CD4-positive, alpha-beta memory T cell (primary cell): ENCODE measurements around the gene CTSV. TPM values are rescaled to one million over a fixed set of nuclear protein-coding genes. Genes with fewer than 3 reads are reported as not detected.
"Not testable (repeated sequence)": the region's sequence is repeated elsewhere in the genome, so short reads cannot be mapped to it uniquely, and the experiment has no call there.

Source experiments
- CTCF ChIA-PET: fragments of 350-600 bp; sonication (Branson Sonifier 250); formaldehyde crosslinking; loops from one replicate; lab custom pipeline; 2021; ENCODE audit warnings: inconsistent platforms; ENCODE audit not compliant: partially characterized antibody; lab: Charles Lee
- POLR2A ChIA-PET: fragments of 350-600 bp; sonication (Branson Sonifier 250); formaldehyde crosslinking; loops from one replicate; lab custom pipeline; 2021; ENCODE audit not compliant: partially characterized antibody; lab: Charles Lee
- DNase-seq, 5 donors: peaks; one replicate each; pipeline versions ENCODE4 v3.0.0 to v3.0.0-alpha.2; 2020 to 2022; ENCODE audit warnings: mixed read lengths in 1 of 5
- H3K27ac ChIP-seq: one replicate; pipeline ENCODE4 v1.7.0; 2013; ENCODE audit warnings: low read depth, low read length
- H3K27me3 ChIP-seq: 2 replicates; pipeline ENCODE4 v1.7.0; 2013; ENCODE audit warnings: mild to moderate bottlenecking, low read length, moderate library complexity; ENCODE audit not compliant: insufficient read depth
- H3K36me3 ChIP-seq: 2 replicates; pipeline ENCODE4 v1.7.0; 2013; ENCODE audit warnings: mild to moderate bottlenecking, low read length, moderate library complexity; ENCODE audit not compliant: insufficient read depth
- H3K4me1 ChIP-seq: 2 replicates; pipeline ENCODE4 v1.7.0; 2013; ENCODE audit warnings: mild to moderate bottlenecking, low read length, moderate library complexity; ENCODE audit not compliant: insufficient read depth
- H3K4me3 ChIP-seq, 2 donors: one replicate each; pipeline ENCODE4 v1.7.0; 2013; ENCODE audit warnings: low read length in 2 of 2, mild to moderate bottlenecking in 1 of 2
- H3K9me3 ChIP-seq, 2 donors: one replicate each; pipeline ENCODE4 v1.7.0; 2013; ENCODE audit warnings: low read length in 2 of 2, control low read depth in 1 of 2; ENCODE audit not compliant: control insufficient read depth in 1 of 2
- H3K27ac Mint-ChIP-seq, 7 donors: one replicate each; pipeline ENCODE4 v1.8.0; 2020 to 2021; ENCODE audit warnings: mixed read lengths in 7 of 7, mild to moderate bottlenecking in 6 of 7, inconsistent platforms in 3 of 7, moderate library complexity in 3 of 7
- H3K27me3 Mint-ChIP-seq, 2 donors: one replicate each; pipeline ENCODE4 v1.8.0; 2020 to 2021; ENCODE audit warnings: mixed read lengths in 2 of 2
- H3K36me3 Mint-ChIP-seq, 2 donors: one replicate each; pipeline ENCODE4 v1.8.0; 2020 to 2021; ENCODE audit warnings: mixed read lengths in 2 of 2, inconsistent platforms in 1 of 2, mild to moderate bottlenecking in 1 of 2
- H3K4me1 Mint-ChIP-seq, 4 donors: one replicate each; pipeline ENCODE4 v1.8.0; 2020 to 2021; ENCODE audit warnings: mixed read lengths in 4 of 4, mild to moderate bottlenecking in 1 of 4
- H3K4me3 Mint-ChIP-seq, 8 donors: one replicate each; pipeline ENCODE4 v1.8.0; 2020 to 2021; ENCODE audit warnings: mixed read lengths in 8 of 8, mild to moderate bottlenecking in 7 of 8, moderate library complexity in 6 of 8, inconsistent platforms in 3 of 8
- H3K9me3 Mint-ChIP-seq, 8 donors: one replicate each; pipeline ENCODE4 v1.8.0; 2020 to 2021; ENCODE audit warnings: mixed read lengths in 8 of 8, mild to moderate bottlenecking in 5 of 8, inconsistent platforms in 3 of 8, moderate library complexity in 1 of 8
- intact Hi-C: fragments of 100-400 bp; cut with micrococcal nuclease; formaldehyde crosslinking; loops from one replicate; pipeline ENCODE4 v1.15.1; 2023
- polyA plus RNA-seq, 2 donors: library from polyadenylated mRNA; unstranded; fragments of 300-500 nt; fragmentation: Illumina TruSeq; gene quantifications; one replicate each; pipeline ENCODE4 v1.2.3, GENCODE V29; 2021
- total RNA-seq, 2 experiments: library from RNA; stranded (reverse); gene quantifications; one replicate each; pipeline ENCODE4 v1.2.3, GENCODE V29; 2021

Gene CTSV
- total and polyA plus RNA-seq, 4 experiments from 2014 or later = not detected

GRCh38 chr9:97060796-97061195 lies 21.9 kb upstream of the CTSV start:
- H3K36me3 ChIP-seq = no peaks in the 10 kb centered on the region
- H3K4me1 ChIP-seq = no peaks in the 10 kb centered on the region
- no peak overlapping the region for H3K4me3 Mint-ChIP-seq
- peaks cover 9 to 21% of the 10 kb centered on the region in 2 donors for H3K27me3 Mint-ChIP-seq
- no peaks in the 10 kb centered on the region for H3K27me3 ChIP-seq
- no peak overlapping the region for H3K27ac Mint-ChIP-seq
- no peak for DNase-seq
- CTCF ChIA-PET = no interaction called here
- H3K4me1 Mint-ChIP-seq = no peaks in the 10 kb centered on the region
- intact Hi-C loops = no loop called here
- H3K36me3 Mint-ChIP-seq = no peaks in the 10 kb centered on the region
- H3K27ac ChIP-seq = no peak overlapping the region
- POLR2A ChIA-PET = no interaction called here
- no peaks in the 10 kb centered on the region for H3K9me3 ChIP-seq
- peaks cover 0 to 4% (median 3%) of the 10 kb centered on the region in 8 donors for H3K9me3 Mint-ChIP-seq
- no peak overlapping the region for H3K4me3 ChIP-seq

- intact Hi-C loops = no loop called here
- Histone ChIP-seq H3K36me3 (no peaks in the 10 kb centered on the region), H3K9me3 (no peaks in the 10 kb centered on the region), H3K27ac (no peak overlapping the region), H3K4me1 (no peaks in the 10 kb centered on the region), H3K27me3 (no peaks in the 10 kb centered on the region), H3K4me3 (no peak overlapping the region)
- ChIA-PET CTCF (no interaction called here), POLR2A (no interaction called here)
- H3K27ac Mint-ChIP-seq = no peak overlapping the region
- peaks cover 8 to 17% of the 10 kb centered on the region in 2 donors for H3K27me3 Mint-ChIP-seq
- H3K4me3 Mint-ChIP-seq = no peak overlapping the region
- DNase-seq = no peak
- H3K36me3 Mint-ChIP-seq = no peaks in the 10 kb centered on the region
- H3K9me3 Mint-ChIP-seq = peaks cover 0 to 1% (median 0%) of the 10 kb centered on the region in 8 donors
- H3K4me1 Mint-ChIP-seq = no peaks in the 10 kb centered on the region
These were observed 20.7 kb upstream of the CTSV start for GRCh38 chr9:97059626-97060025.

DNA sequence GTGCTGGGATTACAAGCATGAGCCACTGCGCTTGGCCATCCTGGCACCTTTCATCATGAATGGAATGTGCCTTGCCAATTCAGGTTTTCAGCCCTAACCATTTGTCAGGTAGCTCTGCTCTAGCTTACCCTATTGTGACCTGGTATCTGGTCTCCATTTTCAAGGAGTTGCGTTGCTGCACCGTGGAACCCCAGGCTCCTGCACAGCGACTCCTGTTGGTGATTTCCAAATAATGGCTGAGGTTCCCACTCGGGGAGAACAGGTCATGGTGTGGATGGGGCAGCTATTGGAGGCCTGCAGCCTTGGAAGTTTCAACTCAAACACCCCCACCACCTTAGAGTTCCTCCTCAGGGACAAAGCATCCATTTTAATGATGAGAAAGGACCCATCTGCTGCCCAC lies 18.7 kb upstream of the CTSV start:
- no peak overlapping the region for H3K4me3 Mint-ChIP-seq
- intact Hi-C loops = no loop called here
- no peaks in the 10 kb centered on the region for H3K4me1 Mint-ChIP-seq
- H3K27ac Mint-ChIP-seq = no peak overlapping the region
- Histone ChIP-seq H3K4me3 (no peak overlapping the region), H3K27ac (no peak overlapping the region), H3K27me3 (no peaks in the 10 kb centered on the region), H3K36me3 (no peaks in the 10 kb centered on the region), H3K9me3 (no peaks in the 10 kb centered on the region), H3K4me1 (no peaks in the 10 kb centered on the region)
- peaks cover 0 to 1% (median 0%) of the 10 kb centered on the region in 8 donors for H3K9me3 Mint-ChIP-seq
- peaks cover 10 to 18% of the 10 kb centered on the region in 2 donors for H3K27me3 Mint-ChIP-seq
- DNase-seq = no peak
- H3K36me3 Mint-ChIP-seq = no peaks in the 10 kb centered on the region
- CTCF ChIA-PET = no interaction called here
- POLR2A ChIA-PET = no interaction called here

DNA sequence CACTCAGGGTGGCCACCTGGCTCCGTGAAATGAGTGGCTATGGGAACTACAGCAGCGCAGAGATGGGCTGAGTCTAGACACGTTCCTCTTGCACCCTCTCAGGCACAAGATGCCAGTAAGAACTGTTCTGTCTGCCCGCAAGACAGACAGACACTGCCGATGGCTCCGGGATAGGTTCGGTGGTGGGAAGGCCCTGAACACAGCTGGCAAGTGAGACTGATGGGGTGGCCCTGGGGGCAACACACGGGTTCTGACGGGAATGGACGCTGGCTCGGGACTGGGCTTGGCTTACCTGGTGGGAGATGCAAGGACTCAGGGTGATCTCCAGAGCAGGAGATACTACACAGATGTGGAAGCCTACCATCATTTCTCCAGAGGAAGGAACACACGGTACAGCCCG lies 16.9 kb upstream of the CTSV start:
- CTCF ChIA-PET, H3K27me3 ChIP-seq, POLR2A ChIA-PET, H3K36me3 ChIP-seq, DNase-seq, H3K4me3 ChIP-seq, H3K27ac Mint-ChIP-seq, H3K9me3 Mint-ChIP-seq, H3K27ac ChIP-seq, H3K4me3 Mint-ChIP-seq, intact Hi-C loops, H3K36me3 Mint-ChIP-seq, H3K4me1 ChIP-seq, H3K9me3 ChIP-seq, H3K4me1 Mint-ChIP-seq: not testable (repeated sequence)
- H3K27me3 Mint-ChIP-seq = peaks cover 18 to 28% of the 10 kb centered on the region in 2 donors

DNA sequence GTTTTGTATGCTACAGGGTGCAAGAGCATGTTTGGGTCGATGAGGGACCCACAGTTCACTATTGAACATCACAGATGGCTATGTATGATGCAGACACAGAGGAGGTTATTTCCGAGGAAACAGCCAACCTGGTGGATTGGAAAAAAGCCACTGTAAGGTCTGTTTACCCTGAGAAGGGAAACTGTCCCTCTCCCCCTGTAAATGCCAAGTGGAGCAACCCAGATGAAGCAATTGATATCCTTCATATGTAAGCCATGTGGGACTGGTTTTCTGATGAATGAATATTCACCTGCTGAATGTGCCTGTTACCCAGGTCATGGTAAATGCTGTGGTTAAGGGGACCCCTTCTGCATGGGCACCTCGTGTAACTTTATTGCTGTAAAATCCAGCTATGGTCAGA lies 14.8 kb upstream of the CTSV start:
- no peaks in the 10 kb centered on the region for H3K9me3 ChIP-seq
- H3K27me3 Mint-ChIP-seq = peaks cover 16 to 27% of the 10 kb centered on the region in 2 donors
- no peaks in the 10 kb centered on the region for H3K36me3 Mint-ChIP-seq
- no peaks in the 10 kb centered on the region for H3K4me1 Mint-ChIP-seq
- CTCF ChIA-PET = no interaction called here
- H3K27me3 ChIP-seq = no peaks in the 10 kb centered on the region
- H3K27ac Mint-ChIP-seq = no peak overlapping the region
- no peak overlapping the region for H3K4me3 ChIP-seq
- H3K27ac ChIP-seq = no peak overlapping the region
- POLR2A ChIA-PET = no interaction called here
- intact Hi-C loops = no loop called here
- no peak overlapping the region for H3K4me3 Mint-ChIP-seq
- no peak for DNase-seq
- no peaks in the 10 kb centered on the region for H3K36me3 ChIP-seq
- no peaks in the 10 kb centered on the region for H3K4me1 ChIP-seq
- peaks cover 0 to 1% (median 0%) of the 10 kb centered on the region in 8 donors for H3K9me3 Mint-ChIP-seq

- Histone ChIP-seq H3K27ac (no peak overlapping the region), H3K36me3 (no peaks in the 10 kb centered on the region), H3K4me3 (no peak overlapping the region), H3K4me1 (no peaks in the 10 kb centered on the region), H3K9me3 (no peaks in the 10 kb centered on the region), H3K27me3 (peaks cover 2% of the 10 kb centered on the region)
- Mint-ChIP-seq H3K9me3 (peaks cover 0 to 1% (median 0%) of the 10 kb centered on the region in 8 donors), H3K27ac (no peak overlapping the region), H3K27me3 (peaks cover 16 to 31% of the 10 kb centered on the region in 2 donors), H3K4me1 (no peaks in the 10 kb centered on the region), H3K4me3 (no peak overlapping the region), H3K36me3 (no peaks in the 10 kb centered on the region)
- POLR2A ChIA-PET = no interaction called here
- intact Hi-C loops = no loop called here
- CTCF ChIA-PET = no interaction called here
- no peak for DNase-seq
These were observed 13.8 kb upstream of the CTSV start for GRCh38 chr9:97052735-97053134.

GRCh38 chr9:97046228-97046627 lies 7.3 kb upstream of the CTSV start:
- ChIA-PET POLR2A (no interaction called here), CTCF (no interaction called here)
- H3K36me3 Mint-ChIP-seq = no peaks in the 10 kb centered on the region
- no peak overlapping the region for H3K27ac ChIP-seq
- H3K27me3 ChIP-seq = peaks cover 4% of the 10 kb centered on the region
- no peaks in the 10 kb centered on the region for H3K36me3 ChIP-seq
- no peaks in the 10 kb centered on the region for H3K9me3 ChIP-seq
- H3K9me3 Mint-ChIP-seq = peaks cover 0 to 9% (median under 1%) of the 10 kb centered on the region in 8 donors
- H3K4me1 Mint-ChIP-seq = no peaks in the 10 kb centered on the region
- no peaks in the 10 kb centered on the region for H3K4me1 ChIP-seq
- H3K27ac Mint-ChIP-seq = no peak overlapping the region
- intact Hi-C loops = no loop called here
- peaks cover 31 to 51% of the 10 kb centered on the region in 2 donors for H3K27me3 Mint-ChIP-seq
- no peak overlapping the region for H3K4me3 Mint-ChIP-seq
- no peak overlapping the region for H3K4me3 ChIP-seq
- DNase-seq = no peak

DNA sequence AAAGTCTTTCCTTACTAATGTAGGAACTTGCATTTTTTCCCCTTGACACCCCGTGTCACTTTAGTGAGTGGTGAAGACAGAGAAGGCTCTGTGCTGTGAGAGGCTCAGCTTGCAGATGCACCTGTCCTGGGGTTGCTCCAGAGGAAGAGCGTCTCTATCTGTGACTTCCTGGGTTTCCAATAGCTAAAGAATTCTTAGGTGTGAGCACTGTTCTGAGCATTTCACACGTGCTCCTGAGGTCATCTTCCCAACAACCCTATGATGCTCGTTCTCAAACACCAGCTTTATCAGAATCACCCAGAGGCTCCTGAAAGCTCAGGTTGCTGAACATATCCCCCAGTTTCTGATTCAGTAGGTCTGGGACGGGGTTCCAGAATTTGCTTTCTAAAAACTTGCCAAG lies 6.4 kb upstream of the CTSV start:
- no peaks in the 10 kb centered on the region for H3K4me1 ChIP-seq
- no peaks in the 10 kb centered on the region for H3K36me3 Mint-ChIP-seq
- H3K9me3 ChIP-seq = no peaks in the 10 kb centered on the region
- peaks cover 4% of the 10 kb centered on the region for H3K27me3 ChIP-seq
- peaks cover 29 to 45% of the 10 kb centered on the region in 2 donors for H3K27me3 Mint-ChIP-seq
- ChIA-PET CTCF (no interaction called here), POLR2A (no interaction called here)
- peaks cover 0 to 9% (median under 1%) of the 10 kb centered on the region in 8 donors for H3K9me3 Mint-ChIP-seq
- no peak for DNase-seq
- H3K4me3 ChIP-seq = no peak overlapping the region
- no peaks in the 10 kb centered on the region for H3K4me1 Mint-ChIP-seq
- H3K36me3 ChIP-seq = no peaks in the 10 kb centered on the region
- H3K27ac Mint-ChIP-seq = no peak overlapping the region
- intact Hi-C loops = no loop called here
- H3K4me3 Mint-ChIP-seq = peak overlapping the region in 1 of 8 donors; percentile 45
- no peak overlapping the region for H3K27ac ChIP-seq
